PFSK-1 (cell line): Measurements from ENCODE around the gene PLPPR1.

Source experiments
- FOXP2 ChIP-seq: optimal IDR thresholded peaks from 2 replicates; pipeline ENCODE3; 2011; ENCODE audit warnings: borderline replicate concordance, control low read depth, inconsistent platforms; ENCODE audit not compliant: insufficient read depth; ENCODE audit errors: extremely low read length, extremely low read depth
- POLR2AphosphoS5 ChIP-seq: IDR thresholded peaks from 2 replicates; pipeline ENCODE4 v1.6.1; 2012; ENCODE audit warnings: low read depth, mild to moderate bottlenecking, control low read depth, low read length, moderate library complexity
- SIN3A ChIP-seq: IDR thresholded peaks from 2 replicates; pipeline ENCODE4 v1.6.1; 2012; ENCODE audit warnings: mild to moderate bottlenecking, low read length, moderate library complexity, borderline replicate concordance; ENCODE audit not compliant: insufficient read depth
- TAF1 ChIP-seq: IDR thresholded peaks from 2 replicates; pipeline ENCODE4 v1.6.1; 2012; ENCODE audit warnings: low read length, control low read depth, borderline replicate concordance; ENCODE audit not compliant: insufficient read depth
- TF ChIP-seq, protein P1 (sequence below), 2 experiments: IDR thresholded peaks; 2 replicates each; pipeline versions ENCODE4 v1.6.1 to v1.8.0; 2011 to 2012; ENCODE audit warnings: low read depth in 2 of 2, low read length in 2 of 2, control low read depth in 1 of 2, inconsistent platforms in 1 of 2, mild to moderate bottlenecking in 1 of 2, moderate library complexity in 1 of 2; ENCODE audit not compliant: insufficient read depth in 1 of 2

Gene PLPPR1

DNA sequence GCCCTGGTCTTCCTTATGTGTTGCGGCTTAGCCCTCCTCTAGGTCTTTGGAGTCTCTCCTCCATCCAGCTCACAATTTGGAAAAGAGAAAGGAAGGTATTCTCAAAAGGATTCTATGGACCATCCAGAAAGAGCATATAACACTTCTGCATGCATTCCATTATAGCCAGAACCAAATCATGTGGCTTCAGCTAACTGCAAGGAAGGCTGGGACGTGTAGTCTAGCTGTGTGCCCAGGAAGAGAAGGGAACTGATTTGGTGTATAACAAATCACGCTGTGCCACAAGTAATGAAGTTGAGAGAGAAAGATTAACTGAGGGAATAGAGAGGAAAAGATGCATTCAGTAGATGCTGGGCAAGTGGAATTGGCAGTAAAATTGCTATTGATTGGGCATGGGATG lies 43.7 kb downstream of the PLPPR1 start:
- TF ChIP-seq, protein P1, sequence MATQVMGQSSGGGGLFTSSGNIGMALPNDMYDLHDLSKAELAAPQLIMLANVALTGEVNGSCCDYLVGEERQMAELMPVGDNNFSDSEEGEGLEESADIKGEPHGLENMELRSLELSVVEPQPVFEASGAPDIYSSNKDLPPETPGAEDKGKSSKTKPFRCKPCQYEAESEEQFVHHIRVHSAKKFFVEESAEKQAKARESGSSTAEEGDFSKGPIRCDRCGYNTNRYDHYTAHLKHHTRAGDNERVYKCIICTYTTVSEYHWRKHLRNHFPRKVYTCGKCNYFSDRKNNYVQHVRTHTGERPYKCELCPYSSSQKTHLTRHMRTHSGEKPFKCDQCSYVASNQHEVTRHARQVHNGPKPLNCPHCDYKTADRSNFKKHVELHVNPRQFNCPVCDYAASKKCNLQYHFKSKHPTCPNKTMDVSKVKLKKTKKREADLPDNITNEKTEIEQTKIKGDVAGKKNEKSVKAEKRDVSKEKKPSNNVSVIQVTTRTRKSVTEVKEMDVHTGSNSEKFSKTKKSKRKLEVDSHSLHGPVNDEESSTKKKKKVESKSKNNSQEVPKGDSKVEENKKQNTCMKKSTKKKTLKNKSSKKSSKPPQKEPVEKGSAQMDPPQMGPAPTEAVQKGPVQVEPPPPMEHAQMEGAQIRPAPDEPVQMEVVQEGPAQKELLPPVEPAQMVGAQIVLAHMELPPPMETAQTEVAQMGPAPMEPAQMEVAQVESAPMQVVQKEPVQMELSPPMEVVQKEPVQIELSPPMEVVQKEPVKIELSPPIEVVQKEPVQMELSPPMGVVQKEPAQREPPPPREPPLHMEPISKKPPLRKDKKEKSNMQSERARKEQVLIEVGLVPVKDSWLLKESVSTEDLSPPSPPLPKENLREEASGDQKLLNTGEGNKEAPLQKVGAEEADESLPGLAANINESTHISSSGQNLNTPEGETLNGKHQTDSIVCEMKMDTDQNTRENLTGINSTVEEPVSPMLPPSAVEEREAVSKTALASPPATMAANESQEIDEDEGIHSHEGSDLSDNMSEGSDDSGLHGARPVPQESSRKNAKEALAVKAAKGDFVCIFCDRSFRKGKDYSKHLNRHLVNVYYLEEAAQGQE (IDR thresholded peaks at IDR 0.05; ENCODE audit: insufficient read depth in 1 of 2, low read depth in 2 of 2, low read length in 2 of 2) = no peak
- TF ChIP-seq SIN3A = no peak
- TF ChIP-seq FOXP2 = no peak
- TF ChIP-seq POLR2AphosphoS5 = no peak
- no peak for TF ChIP-seq TAF1

DNA sequence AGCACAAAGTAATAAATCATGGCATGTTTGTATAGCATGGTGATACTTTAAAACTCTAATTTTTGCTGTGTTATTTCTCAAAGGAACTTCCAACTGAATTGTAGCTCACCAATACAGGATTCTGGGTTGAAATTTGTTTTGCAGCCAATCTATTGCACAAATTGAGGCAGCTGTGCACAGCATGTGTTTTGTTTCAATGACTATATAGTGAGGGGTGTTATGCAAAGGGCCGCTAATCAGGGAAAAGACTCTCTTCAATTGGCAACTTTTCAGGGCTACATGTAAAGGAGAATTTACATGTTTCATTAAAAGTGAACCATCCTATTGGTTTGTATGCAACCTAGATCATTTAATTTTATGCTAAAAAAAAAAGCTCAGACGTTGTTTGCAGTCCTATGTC lies 44.6 kb downstream of the PLPPR1 start:
- TF ChIP-seq POLR2AphosphoS5 = no peak
- TF ChIP-seq TAF1 = no peak
- no peak for TF ChIP-seq FOXP2
- TF ChIP-seq SIN3A = no peak
- TF ChIP-seq, protein P1 (IDR thresholded peaks at IDR 0.05; ENCODE audit: insufficient read depth in 1 of 2, low read depth in 2 of 2, low read length in 2 of 2) = no peak

DNA sequence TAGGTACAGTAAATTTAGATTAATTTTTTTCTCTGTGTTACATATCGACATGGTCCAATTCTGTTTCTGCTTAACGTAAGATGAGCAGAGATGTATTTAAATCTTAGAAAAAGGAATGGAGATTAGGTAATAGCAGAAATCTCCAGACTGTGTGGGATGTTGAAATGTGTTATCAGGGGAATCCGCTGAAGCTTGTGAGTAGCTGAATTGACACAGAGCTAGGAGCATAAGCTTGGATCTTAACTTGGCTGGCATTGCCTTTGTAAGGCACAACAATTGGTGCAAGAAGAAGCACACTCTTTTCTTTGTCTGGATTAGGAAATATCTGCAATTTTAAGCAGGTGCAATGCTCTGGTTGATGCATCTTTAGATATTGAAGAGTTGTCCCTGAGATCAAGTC lies 53.1 kb downstream of the PLPPR1 start:
- TF ChIP-seq, protein P1 (IDR thresholded peaks at IDR 0.05; ENCODE audit: insufficient read depth in 1 of 2, low read depth in 2 of 2, low read length in 2 of 2) = no peak
- TF ChIP-seq FOXP2 = no peak
- TF ChIP-seq SIN3A = no peak
- TF ChIP-seq POLR2AphosphoS5 = no peak
- no peak for TF ChIP-seq TAF1

DNA sequence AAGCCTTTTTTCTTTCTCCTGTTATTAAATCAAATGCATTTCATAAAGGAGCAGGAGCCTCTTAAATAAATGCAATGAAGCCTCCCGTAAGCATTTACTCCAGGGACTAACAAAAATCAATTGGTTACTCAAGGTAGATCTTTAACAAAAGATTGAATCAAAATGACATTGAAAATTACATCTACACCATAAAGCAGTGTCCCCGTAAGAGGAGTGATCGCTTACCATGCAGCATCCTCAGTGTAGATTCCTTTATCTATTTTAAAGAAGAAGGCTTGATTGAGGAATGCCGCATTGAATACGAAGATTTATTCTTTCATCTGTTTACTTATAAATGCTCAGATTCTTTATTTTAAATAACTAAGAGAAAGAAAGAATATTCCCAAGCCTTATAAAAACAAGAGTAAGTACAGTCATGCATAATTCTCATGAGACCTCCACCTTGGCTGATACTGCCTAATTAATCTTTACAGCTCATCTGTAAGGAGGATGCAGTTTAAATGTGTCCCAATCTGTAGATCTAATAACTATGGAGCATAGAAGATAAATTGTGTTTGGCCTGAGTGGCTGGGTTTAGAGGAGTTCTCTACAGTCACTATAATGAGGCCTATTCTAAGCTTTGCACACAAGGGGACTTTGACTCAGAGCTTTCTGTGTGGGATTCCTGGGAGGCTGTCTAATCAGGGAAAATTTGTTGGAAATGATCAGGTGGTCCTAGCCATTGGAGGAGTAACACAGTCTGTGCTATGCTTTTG lies 55.1 kb downstream of the PLPPR1 start:
- TF ChIP-seq FOXP2 = no peak
- TF ChIP-seq, protein P1 (IDR thresholded peaks at IDR 0.05; ENCODE audit: insufficient read depth in 1 of 2, low read depth in 2 of 2, low read length in 2 of 2) = no peak
- no peak for TF ChIP-seq SIN3A
- TF ChIP-seq TAF1 = no peak
- no peak for TF ChIP-seq POLR2AphosphoS5
